Endothelial cell of umbilical vein (primary cell): Measurements from ENCODE around the gene XPNPEP2. TPM values are rescaled to one million over a fixed set of nuclear protein-coding genes. Genes with fewer than 3 reads are reported as not detected.

Experiments
- BruUV-seq: library from RNA; stranded (reverse); fragments of 400-500 nt; replicated peaks from 2 replicates; lab custom pipeline; 2021; lab: Mats Ljungman, UMichigan
- CTCF ChIA-PET: fragments of 300-600, 350-600 bp; sonication (Branson Sonifier 250); formaldehyde crosslinking; loops from one replicate; lab custom pipeline; 2021; ENCODE audit warnings: antibody characterized with exemption, inconsistent platforms; lab: Charles Lee
- POLR2A ChIA-PET: fragments of 300-600, 350-600 bp; sonication (Branson Sonifier 250); formaldehyde crosslinking; loops from one replicate; lab custom pipeline; 2021; ENCODE audit warnings: antibody characterized with exemption, inconsistent platforms; lab: Charles Lee
- DNase-seq: peaks from one replicate; pipeline ENCODE4 v3.0.0-alpha.2; 2011; ENCODE audit warnings: low read depth, low spot score
- FAIRE-seq: peaks from 2 replicates; lab custom pipeline; 2011; peaks lifted over from hg19 to GRCh38; lab: Jason Lieb, UNC
- H2AFZ ChIP-seq: 2 replicates; pipeline ENCODE4 v1.6.0; 2012; ENCODE audit warnings: low read depth, low read length, control low read depth, inconsistent platforms
- H3K27ac ChIP-seq: 2 replicates; pipeline ENCODE4 v1.5.1; 2011; ENCODE audit warnings: low read depth, mild to moderate bottlenecking, control low read depth, low read length, moderate library complexity; ENCODE audit not compliant: insufficient read depth
- H3K27me3 ChIP-seq, 2 experiments: 2 replicates each; pipeline versions ENCODE4 v1.6.0 to v1.6.1; 2011; ENCODE audit warnings: low read length in 2 of 2, mixed read lengths in 1 of 2; ENCODE audit not compliant: control insufficient read depth in 2 of 2, insufficient read depth in 2 of 2
- H3K36me3 ChIP-seq, 2 experiments: 2 replicates in 1 of 2; 3 replicates in 1 of 2; pipeline ENCODE4 v1.5.1; 2011; ENCODE audit warnings: low read length in 2 of 2, mild to moderate bottlenecking in 1 of 2, moderate library complexity in 1 of 2; ENCODE audit not compliant: control insufficient read depth in 2 of 2, insufficient read depth in 2 of 2; ENCODE audit errors: extremely low read depth in 1 of 2
- H3K4me1 ChIP-seq: 3 replicates; pipeline ENCODE4 v1.5.1; 2011; ENCODE audit warnings: mild to moderate bottlenecking, low read length; ENCODE audit not compliant: control insufficient read depth, insufficient read depth; ENCODE audit errors: extremely low read depth
- H3K4me2 ChIP-seq: 2 replicates; pipeline ENCODE4 v1.6.1; 2011; ENCODE audit warnings: low read length, control low read depth, mixed read lengths; ENCODE audit not compliant: insufficient read depth
- H3K4me3 ChIP-seq, 3 experiments: fragments of 200-600 bp in 1 of 3; sonication (generic), shearing (Covaris generic) in 1 of 3; replicated peaks in 1 of 3; 2 replicates each; pipeline ENCODE4 v1.5.1; 2011 to 2016; ENCODE audit warnings: control low read depth in 3 of 3, low read length in 3 of 3, mild to moderate bottlenecking in 2 of 3, inconsistent platforms in 1 of 3, low read depth in 1 of 3, moderate library complexity in 1 of 3; ENCODE audit not compliant: insufficient read depth in 1 of 3
- H3K79me2 ChIP-seq: 2 replicates; pipeline ENCODE4 v1.6.0; 2012; ENCODE audit warnings: low read length, inconsistent platforms; ENCODE audit not compliant: control insufficient read depth, insufficient read depth
- H3K9ac ChIP-seq: replicated peaks from 2 replicates; pipeline ENCODE3; 2011; ENCODE audit warnings: low read length, control low read depth; ENCODE audit not compliant: insufficient read depth; ENCODE audit errors: extremely low read depth
- H3K9me1 ChIP-seq: replicated peaks from 3 replicates; pipeline ENCODE4 v1.6.0; 2011; ENCODE audit warnings: mild to moderate bottlenecking, low read length; ENCODE audit not compliant: control insufficient read depth, insufficient read depth; ENCODE audit errors: extremely low read depth
- H3K9me3 ChIP-seq: replicated peaks from 2 replicates; pipeline ENCODE4 v1.5.1; 2012; ENCODE audit warnings: low read length, inconsistent platforms; ENCODE audit not compliant: control insufficient read depth, insufficient read depth
- H4K20me1 ChIP-seq: replicated peaks from 2 replicates; pipeline ENCODE3; 2011; ENCODE audit warnings: mild to moderate bottlenecking, low read length; ENCODE audit not compliant: control insufficient read depth, insufficient read depth; ENCODE audit errors: extremely low read depth
- CTCF ChIP-seq, 2 donors: IDR thresholded peaks; 1 replicate in 1 of 2; 2 replicates in 1 of 2; pipeline ENCODE4 v1.5.1; 2011; ENCODE audit warnings: low read length in 2 of 2, mild to moderate bottlenecking in 2 of 2, moderate library complexity in 2 of 2, control low read depth in 1 of 2, inconsistent platforms in 1 of 2, low read depth in 1 of 2; ENCODE audit not compliant: insufficient read depth in 1 of 2; ENCODE audit errors: extremely low read depth in 1 of 2
- EZH2 ChIP-seq: IDR thresholded peaks from 2 replicates; pipeline ENCODE4 v1.6.1; 2012; ENCODE audit warnings: borderline replicate concordance, low read depth, mild to moderate bottlenecking, moderate library complexity, low read length, inconsistent platforms; ENCODE audit not compliant: severe bottlenecking
- FOS ChIP-seq: IDR thresholded peaks from 2 replicates; pipeline ENCODE4 v1.6.1; 2011; ENCODE audit warnings: mild to moderate bottlenecking, low read length, moderate library complexity, borderline replicate concordance; ENCODE audit not compliant: insufficient read depth
- GATA2 ChIP-seq: IDR thresholded peaks from 2 replicates; pipeline ENCODE4 v1.7.0; 2011; ENCODE audit warnings: low read depth, mild to moderate bottlenecking, moderate library complexity, mixed read lengths, low read length; ENCODE audit not compliant: insufficient read length, insufficient read depth
- JUN ChIP-seq: IDR thresholded peaks from 2 replicates; pipeline ENCODE4 v1.6.1; 2011; ENCODE audit warnings: borderline replicate concordance, low read depth; ENCODE audit not compliant: insufficient read length, insufficient read depth
- MYC ChIP-seq: IDR thresholded peaks from one replicate; pipeline ENCODE4 v1.6.1; 2011; ENCODE audit warnings: mild to moderate bottlenecking, low read depth, low read length
- POLR2A ChIP-seq: IDR thresholded peaks from 2 replicates; pipeline ENCODE4 v1.6.1; 2012; ENCODE audit warnings: low read depth, mild to moderate bottlenecking, control low read depth, low read length
- POLR2AphosphoS5 ChIP-seq: IDR thresholded peaks from 2 replicates; pipeline ENCODE4 v1.6.1; 2012; ENCODE audit warnings: low read depth, mild to moderate bottlenecking, control low read depth, low read length, moderate library complexity; ENCODE audit not compliant: insufficient read depth
- dilution Hi-C: fragments of 300-500 bp; cut with MboI; formaldehyde crosslinking; loops from one replicate; pipeline ENCODE4 v1.15.0; 2019; ENCODE audit warnings: low sequenced_read_pairs; ENCODE audit not compliant: extremely low pct_ligation_motif_present
- intact Hi-C: fragments of 100-400 bp; cut with micrococcal nuclease; formaldehyde crosslinking; loops from one replicate; pipeline ENCODE4 v1.10.0; 2022
- polyA plus RNA-seq, 4 experiments: library from polyadenylated mRNA; depleted of rRNA in 3 of 4; stranded (reverse) in 3 of 4; unstranded in 1 of 4; fragments of >200 nt; gene quantifications; 2 replicates each; pipeline versions ENCODE4 v1.2.1 to v1.2.3, GENCODE V29; 2011 to 2012; ENCODE audit warnings: missing spikeins in 1 of 4
- total RNA-seq: library from RNA; stranded (reverse); gene quantifications from 2 replicates; pipeline ENCODE4 v1.2.3, GENCODE V29; 2021
- TF ChIP-seq, protein P1 (sequence below): IDR thresholded peaks from 2 replicates; pipeline ENCODE4 v1.6.1; 2011; ENCODE audit not compliant: insufficient read depth, insufficient read length

XPNPEP2 gene
- total and polyA plus RNA-seq, 2 donors (not counting 3 experiments of a cell fraction or from before 2014, with no cell fraction given): 0.04 TPM; not detected in 1

DNA sequence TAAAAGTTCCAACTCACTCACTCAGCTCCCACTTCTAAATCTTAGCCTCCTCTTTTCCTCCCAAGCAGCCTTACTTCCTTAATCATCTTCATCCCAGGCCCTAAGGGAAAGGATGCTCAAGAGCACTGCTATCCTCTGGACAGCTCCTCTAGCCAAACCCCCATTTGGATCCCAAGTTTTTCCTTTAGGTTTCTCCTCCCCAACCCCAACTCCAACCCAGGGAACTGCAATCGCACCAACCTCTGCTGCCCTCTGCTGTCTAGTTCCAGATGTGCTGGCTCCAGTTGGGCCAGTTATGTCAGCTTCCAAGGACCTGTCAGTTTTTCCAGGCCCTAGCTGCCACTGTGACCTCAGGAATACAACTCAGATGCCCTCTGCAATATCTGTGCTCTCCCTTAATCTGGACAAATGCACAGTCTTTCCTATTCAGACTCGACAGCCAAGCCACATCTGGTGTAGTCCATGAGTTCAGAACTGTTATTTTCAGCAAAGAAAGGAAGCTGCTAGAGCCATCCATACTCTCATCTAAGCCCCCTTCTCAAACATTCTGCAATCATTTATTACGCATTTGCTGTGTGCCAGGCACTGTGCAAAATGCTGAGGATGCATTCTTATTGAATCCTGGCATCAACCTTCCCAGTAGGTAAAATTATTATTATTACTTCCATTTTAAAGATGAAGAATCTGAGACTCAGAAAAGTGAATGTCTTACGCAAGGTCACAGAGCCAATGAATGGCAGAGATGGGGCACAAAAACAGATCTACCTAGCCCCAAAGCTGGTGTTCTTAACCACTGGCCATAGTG is 12.3 kb upstream of the XPNPEP2 start:
- Histone ChIP-seq H3K27me3 (no peaks in the 10 kb centered on the region), H3K4me2 (no peak overlapping the region), H3K9ac (no peak overlapping the region), H3K4me3 (no peak overlapping the region), H3K27ac (no peak overlapping the region), H4K20me1 (no peaks in the 10 kb centered on the region), H3K9me3 (no peaks in the 10 kb centered on the region), H3K36me3 (no peaks in the 10 kb centered on the region), H2AFZ (no peak overlapping the region), H3K4me1 (peaks cover 43% of the 10 kb centered on the region), H3K9me1 (no peaks in the 10 kb centered on the region), H3K79me2 (no peaks in the 10 kb centered on the region)
- DNase-seq (peak; percentile 76), FAIRE-seq (peak; percentile 93)
- intact Hi-C loops: loop anchor here (1.0 kb wide), 5 partner anchors 71 to 180 kb away; partner anchors contain the start of gene UTP14A
- no TSS peak for BruUV-seq
- ChIA-PET POLR2A (interaction anchor here (1.4 to 1.7 kb wide), 4 partner anchors 72 to 81 kb away, joined by 4 to 9 read pairs (median 8); partner anchors contain the start of gene APLN), CTCF (interaction anchor here (0.6 to 6.7 kb wide), 38 partner anchors 9 to 334 kb away, joined by 3 to 142 read pairs (median 5); partner anchors contain the start of genes APLN and XPNPEP2)
- dilution Hi-C loops: no loop called here
- TF ChIP-seq, protein P1, sequence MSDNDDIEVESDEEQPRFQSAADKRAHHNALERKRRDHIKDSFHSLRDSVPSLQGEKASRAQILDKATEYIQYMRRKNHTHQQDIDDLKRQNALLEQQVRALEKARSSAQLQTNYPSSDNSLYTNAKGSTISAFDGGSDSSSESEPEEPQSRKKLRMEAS: no peak
- peak; percentile 64 to 74 for TF ChIP-seq CTCF (IDR thresholded peaks at IDR 0.05; ENCODE audit: extremely low read depth in 1 of 2, insufficient read depth in 1 of 2, low read depth in 1 of 2, low read length in 2 of 2)

DNA sequence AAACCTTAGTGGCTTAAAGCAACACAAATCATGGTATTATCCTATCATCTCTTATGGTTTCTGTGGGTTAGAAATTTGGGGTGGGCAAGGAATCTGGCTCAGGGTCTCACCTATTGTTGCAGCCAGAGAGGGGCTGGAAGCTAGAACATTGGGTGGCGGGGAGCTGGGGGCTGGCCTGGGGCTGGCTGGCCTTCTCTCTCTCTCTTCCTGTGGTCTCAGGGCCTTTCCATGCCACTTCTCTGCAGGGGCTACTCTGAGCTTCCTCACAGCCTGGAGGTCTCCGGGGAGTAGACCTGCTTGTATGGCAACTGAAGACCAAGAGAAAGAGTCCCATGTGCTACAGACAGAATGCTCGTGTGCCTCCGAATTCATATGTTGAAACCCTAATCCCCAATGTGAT is 10.7 kb upstream of the XPNPEP2 start:
- no peaks in the 10 kb centered on the region for H3K36me3 ChIP-seq
- no peaks in the 10 kb centered on the region for H3K9me1 ChIP-seq
- dilution Hi-C loops: no loop called here
- no peak overlapping the region for H3K4me3 ChIP-seq
- no peaks in the 10 kb centered on the region for H3K27me3 ChIP-seq
- CTCF ChIA-PET: interaction anchor here (1.1 to 6.7 kb wide), 5 partner anchors 75 to 127 kb away, joined by 3 to 142 read pairs (median 58); partner anchors contain the start of gene APLN
- DNase-seq (no peak), FAIRE-seq (no peak)
- H3K27ac ChIP-seq: no peak overlapping the region
- no peak overlapping the region for H3K9ac ChIP-seq
- H3K9me3 ChIP-seq: no peaks in the 10 kb centered on the region
- BruUV-seq: no TSS peak
- H3K4me1 ChIP-seq: peaks cover 27% of the 10 kb centered on the region
- no peak overlapping the region for H2AFZ ChIP-seq
- no peaks in the 10 kb centered on the region for H4K20me1 ChIP-seq
- no peaks in the 10 kb centered on the region for H3K79me2 ChIP-seq
- POLR2A ChIA-PET: no interaction called here
- intact Hi-C loops: no loop called here
- H3K4me2 ChIP-seq: no peak overlapping the region
- TF ChIP-seq POLR2AphosphoS5: no peak
- no peak for TF ChIP-seq JUN
- TF ChIP-seq POLR2A: no peak
- TF ChIP-seq FOS: no peak
- TF ChIP-seq CTCF (IDR thresholded peaks at IDR 0.05; ENCODE audit: extremely low read depth in 1 of 2, insufficient read depth in 1 of 2, low read depth in 1 of 2, low read length in 2 of 2): no peak
- TF ChIP-seq, protein P1: no peak
- no peak for TF ChIP-seq EZH2
- TF ChIP-seq GATA2: no peak
- no peak for TF ChIP-seq MYC
